VCaP (cell line): ENCODE measurements around the gene ABAT.

Experiments used
- H3K27ac ChIP-seq: fragments of 450-650 bp; 2 replicates; pipeline ENCODE4 v1.5.1; 2017
- TF ChIP-seq, protein P1 (sequence below): fragments of 450-650 bp; conservative IDR thresholded peaks from 2 replicates; pipeline ENCODE4 v1.5.1; 2017; ENCODE audit warnings: mild to moderate bottlenecking, moderate library complexity

Gene ABAT

DNA sequence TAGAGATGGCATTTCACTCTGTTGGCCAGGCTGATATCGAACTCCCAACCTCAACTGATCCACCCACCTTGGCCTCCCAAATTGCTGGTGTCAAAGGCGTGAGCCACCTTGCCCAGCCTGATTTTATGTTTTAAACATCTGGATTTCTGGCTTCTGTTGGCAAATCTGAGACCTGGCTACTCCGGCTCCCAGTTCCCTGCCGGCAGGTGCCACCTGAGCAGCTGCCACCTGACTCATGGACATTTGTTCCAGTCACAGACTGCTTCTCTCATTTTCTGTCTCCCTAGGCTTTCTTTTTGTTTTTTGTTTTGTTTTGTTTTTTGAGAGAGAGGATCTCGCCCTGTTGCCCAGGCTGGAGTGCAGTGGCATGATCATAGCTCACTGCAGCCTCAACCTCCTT, 132.8 kb downstream of the ABAT start:
- TF ChIP-seq, protein P1, sequence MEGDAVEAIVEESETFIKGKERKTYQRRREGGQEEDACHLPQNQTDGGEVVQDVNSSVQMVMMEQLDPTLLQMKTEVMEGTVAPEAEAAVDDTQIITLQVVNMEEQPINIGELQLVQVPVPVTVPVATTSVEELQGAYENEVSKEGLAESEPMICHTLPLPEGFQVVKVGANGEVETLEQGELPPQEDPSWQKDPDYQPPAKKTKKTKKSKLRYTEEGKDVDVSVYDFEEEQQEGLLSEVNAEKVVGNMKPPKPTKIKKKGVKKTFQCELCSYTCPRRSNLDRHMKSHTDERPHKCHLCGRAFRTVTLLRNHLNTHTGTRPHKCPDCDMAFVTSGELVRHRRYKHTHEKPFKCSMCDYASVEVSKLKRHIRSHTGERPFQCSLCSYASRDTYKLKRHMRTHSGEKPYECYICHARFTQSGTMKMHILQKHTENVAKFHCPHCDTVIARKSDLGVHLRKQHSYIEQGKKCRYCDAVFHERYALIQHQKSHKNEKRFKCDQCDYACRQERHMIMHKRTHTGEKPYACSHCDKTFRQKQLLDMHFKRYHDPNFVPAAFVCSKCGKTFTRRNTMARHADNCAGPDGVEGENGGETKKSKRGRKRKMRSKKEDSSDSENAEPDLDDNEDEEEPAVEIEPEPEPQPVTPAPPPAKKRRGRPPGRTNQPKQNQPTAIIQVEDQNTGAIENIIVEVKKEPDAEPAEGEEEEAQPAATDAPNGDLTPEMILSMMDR: no peak
- no peak overlapping the region for H3K27ac ChIP-seq

DNA sequence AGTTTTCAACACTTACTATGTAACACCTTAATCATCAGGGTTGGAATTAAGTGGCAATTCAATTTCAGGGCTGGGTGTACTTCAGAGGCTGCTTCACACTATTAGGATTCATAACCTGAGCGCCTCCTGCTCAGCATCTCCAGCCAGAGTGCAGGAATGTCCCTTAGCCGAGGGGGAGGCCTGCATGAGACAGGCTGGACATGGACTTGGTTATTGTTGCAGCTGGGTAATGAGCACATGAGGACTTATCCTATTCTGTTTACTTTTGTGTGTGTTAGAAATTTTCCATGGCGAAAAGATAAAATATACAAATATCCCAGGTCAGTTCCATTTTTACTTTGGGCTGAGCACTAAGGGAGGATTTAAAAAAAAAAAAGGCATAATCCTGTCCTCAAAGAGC, 133.6 kb downstream of the ABAT start:
- TF ChIP-seq, protein P1: no peak
- H3K27ac ChIP-seq: no peak overlapping the region

DNA sequence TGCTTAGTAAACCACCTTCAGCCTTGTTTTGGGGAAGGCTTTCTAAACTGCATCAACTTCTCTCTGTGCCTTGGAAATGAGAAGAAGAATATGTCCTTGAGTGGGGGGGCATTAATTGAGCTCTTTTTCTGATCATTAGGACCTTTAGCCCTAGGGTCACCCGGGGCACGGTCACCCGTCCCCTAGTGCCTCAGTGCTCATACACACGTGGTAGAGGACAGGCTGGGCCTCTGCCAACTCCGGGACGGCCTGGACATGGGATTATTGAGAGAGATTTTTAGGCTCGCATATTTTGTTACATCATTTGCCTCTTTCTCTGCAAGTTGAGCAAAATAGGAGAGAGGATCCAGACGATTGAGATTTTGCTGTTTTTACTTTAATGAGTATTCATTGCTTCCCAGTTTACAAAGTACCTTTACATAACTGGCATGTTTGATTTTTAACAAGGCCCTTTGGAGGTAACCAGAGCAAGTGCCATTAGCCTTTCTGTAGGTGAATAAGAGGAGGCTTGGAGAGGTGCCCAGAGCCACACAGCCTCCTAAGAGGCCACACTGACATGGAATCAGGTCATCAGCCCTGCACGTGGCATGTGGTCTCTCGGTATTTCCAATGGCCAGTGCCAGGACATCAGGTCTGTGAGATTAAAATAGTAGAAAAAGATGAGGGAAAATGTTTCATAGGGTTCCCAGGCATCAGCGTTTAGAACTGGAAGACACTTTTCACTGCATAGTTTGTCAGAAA, 134.4 kb downstream of the ABAT start:
- TF ChIP-seq, protein P1: no peak
- no peak overlapping the region for H3K27ac ChIP-seq

DNA sequence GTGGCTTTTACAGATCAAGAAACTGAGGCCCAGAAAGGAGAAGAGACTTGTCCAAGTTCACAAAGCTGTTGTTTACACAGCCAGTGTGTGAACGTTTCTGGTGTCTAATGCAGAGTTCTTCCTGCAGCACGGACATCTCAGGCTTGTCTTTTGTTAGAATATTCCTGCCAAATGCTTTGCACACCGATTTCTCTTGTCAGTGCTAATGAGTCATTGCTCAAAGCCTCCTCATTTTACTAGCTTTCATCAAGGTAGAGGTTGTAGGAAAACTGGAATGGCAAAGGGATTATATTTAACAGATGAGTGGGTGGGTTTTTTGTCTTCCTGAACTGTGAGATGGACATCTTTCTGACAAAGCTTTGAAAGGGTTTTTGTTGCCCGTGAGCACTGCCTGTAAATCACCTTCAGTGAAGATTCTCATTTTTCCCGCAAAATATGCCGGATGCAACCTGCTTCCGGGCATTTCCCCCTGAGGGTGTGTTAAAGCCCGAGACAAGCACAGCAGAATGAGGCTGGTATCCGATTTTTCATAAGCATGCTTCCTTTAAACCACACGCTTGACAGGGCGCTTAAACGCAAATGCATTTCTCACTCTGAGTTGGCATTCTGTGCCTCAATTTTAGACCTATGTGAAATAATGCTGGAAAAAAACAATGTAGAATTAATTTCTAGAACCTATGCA, 137.9 kb downstream of the ABAT start:
- TF ChIP-seq, protein P1: no peak

DNA sequence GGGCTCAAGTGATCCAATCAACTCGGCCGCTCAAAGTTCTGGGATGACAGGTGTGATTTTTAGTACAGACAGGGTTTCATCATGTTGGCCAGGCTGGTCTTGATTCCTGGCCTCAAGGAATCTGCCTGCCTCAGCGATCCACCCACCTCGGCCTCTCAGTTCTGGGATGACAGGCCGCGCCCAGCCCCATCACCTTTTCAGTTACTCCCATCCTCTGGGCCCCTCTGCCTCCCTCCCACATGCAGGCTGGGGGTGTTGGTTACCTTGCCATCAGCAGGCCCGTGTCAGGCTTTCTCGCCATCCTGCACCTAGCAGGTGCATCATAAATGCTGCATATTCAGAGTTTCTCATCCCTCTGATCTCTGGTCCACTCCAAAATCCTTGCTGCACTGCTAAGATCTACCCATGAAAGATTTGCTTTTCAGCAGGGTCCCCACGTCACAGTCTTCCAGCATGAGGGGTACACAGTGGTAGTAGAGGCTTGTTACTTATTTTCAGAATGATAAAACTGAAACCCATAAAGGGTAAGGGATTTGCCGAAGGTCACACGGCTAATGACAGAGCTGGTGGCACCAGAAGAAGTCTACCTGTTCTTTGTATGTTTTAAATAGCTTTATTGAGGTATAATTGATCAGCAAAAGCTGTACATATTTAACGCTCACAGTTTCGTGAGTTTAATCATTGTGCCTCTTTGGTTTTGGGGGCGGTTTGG, 139.8 kb downstream of the ABAT start:
- TF ChIP-seq, protein P1: no peak
- H3K27ac ChIP-seq: no peak overlapping the region

More for the DNA sequence above, 137.9 kb downstream of the ABAT start:
- H3K27ac ChIP-seq: no peak overlapping the region

DNA sequence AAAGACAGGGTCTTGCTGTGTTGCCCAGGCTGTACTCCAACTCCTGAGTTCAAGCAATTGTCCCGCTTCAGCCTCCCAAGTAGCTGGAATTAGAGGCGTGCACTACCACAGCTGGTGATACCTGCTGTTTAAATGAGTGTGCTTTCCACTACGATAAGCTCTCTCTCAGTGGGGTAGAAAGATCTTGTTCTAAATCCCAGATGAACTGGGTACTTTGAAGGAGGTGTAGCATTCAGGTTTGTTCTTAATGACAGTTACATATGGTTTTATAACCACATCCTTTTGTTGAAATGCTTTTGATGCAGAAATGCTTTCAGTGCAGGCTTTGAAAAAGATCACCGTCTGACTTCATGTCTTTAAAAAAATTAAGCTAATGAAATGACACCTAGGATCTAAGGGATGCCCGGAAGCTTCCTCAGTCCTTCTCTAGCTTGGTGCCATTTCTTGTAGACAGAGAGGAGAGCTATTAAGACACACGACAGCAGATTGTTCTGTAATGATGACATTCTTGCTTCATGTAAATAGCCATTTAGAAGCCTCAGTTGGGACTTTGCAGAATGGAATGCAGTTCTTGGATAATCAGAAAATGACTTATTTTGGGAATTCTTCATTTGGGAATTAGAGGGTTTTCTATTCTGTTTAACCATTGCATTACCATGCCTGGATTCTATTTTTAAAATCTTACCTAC, 142.7 kb downstream of the ABAT start:
- no peak overlapping the region for H3K27ac ChIP-seq
- TF ChIP-seq, protein P1: no peak
